Endothelial cell of umbilical vein (primary cell): ENCODE data around the gene ASPSCR1.

ENCODE experiments used
- EZH2 ChIP-seq: IDR thresholded peaks from 2 replicates; pipeline ENCODE4 v1.6.1; 2012; ENCODE audit warnings: borderline replicate concordance, low read depth, mild to moderate bottlenecking, moderate library complexity, low read length, inconsistent platforms; ENCODE audit not compliant: severe bottlenecking
- MYC ChIP-seq: IDR thresholded peaks from one replicate; pipeline ENCODE4 v1.6.1; 2011; ENCODE audit warnings: mild to moderate bottlenecking, low read depth, low read length
- POLR2A ChIP-seq: IDR thresholded peaks from 2 replicates; pipeline ENCODE4 v1.6.1; 2012; ENCODE audit warnings: low read depth, mild to moderate bottlenecking, control low read depth, low read length
- TF ChIP-seq, protein P1 (sequence below), 2 donors: IDR thresholded peaks; 1 replicate in 1 of 2; 2 replicates in 1 of 2; pipeline ENCODE4 v1.5.1; 2011; ENCODE audit warnings: low read length in 2 of 2, mild to moderate bottlenecking in 2 of 2, moderate library complexity in 2 of 2, control low read depth in 1 of 2, inconsistent platforms in 1 of 2, low read depth in 1 of 2; ENCODE audit not compliant: insufficient read depth in 1 of 2; ENCODE audit errors: extremely low read depth in 1 of 2

DNA sequence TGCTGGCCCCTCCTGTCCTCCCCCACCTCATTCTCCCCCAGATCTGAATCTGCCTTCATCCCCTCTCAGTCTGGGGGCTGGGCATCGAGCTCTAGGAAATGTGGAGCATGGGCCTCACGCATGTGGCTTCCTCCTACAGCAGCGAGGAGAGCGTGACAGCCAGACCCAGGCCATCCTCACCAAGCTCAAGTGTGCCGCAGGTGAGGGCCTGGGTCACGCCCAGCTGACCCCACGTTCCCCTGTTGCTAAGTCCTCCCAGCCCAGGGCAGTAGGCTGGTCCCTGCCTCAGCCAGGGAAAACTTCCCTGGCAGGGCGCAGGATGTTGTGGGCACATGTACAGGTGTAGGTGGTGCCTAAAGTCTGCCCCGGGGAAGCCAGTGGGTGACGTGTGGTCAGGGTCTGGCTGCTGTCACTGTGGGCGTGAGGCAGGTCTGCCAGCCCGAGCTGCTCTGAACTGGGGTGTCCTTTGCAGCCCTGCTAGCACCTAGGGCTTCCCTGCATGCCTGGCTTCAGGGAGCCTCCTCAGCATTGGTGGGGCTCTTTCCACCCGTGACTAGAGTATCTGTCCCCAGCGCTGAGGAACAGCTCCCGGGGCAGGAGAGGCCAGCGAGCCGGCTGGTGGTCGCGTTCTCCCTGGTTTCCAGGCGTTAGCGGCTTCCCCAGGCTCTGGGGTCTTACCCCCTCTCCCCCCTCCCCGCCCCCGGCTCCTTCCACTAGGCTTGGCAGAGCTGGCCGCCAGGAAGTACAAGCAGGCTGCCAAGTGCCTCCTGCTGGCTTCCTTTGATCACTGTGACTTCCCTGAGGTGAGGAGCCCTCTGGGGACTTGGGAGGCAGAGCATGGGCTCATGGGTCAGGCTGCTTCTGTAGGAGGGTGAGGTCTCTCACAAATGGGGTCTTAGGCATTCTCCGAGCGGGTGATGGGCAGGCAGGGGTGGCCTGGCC, 77.9 kb downstream of the ASPSCR1 start:
- TF ChIP-seq POLR2A (no peak), EZH2 (no peak), MYC (no peak)
- TF ChIP-seq, protein P1, sequence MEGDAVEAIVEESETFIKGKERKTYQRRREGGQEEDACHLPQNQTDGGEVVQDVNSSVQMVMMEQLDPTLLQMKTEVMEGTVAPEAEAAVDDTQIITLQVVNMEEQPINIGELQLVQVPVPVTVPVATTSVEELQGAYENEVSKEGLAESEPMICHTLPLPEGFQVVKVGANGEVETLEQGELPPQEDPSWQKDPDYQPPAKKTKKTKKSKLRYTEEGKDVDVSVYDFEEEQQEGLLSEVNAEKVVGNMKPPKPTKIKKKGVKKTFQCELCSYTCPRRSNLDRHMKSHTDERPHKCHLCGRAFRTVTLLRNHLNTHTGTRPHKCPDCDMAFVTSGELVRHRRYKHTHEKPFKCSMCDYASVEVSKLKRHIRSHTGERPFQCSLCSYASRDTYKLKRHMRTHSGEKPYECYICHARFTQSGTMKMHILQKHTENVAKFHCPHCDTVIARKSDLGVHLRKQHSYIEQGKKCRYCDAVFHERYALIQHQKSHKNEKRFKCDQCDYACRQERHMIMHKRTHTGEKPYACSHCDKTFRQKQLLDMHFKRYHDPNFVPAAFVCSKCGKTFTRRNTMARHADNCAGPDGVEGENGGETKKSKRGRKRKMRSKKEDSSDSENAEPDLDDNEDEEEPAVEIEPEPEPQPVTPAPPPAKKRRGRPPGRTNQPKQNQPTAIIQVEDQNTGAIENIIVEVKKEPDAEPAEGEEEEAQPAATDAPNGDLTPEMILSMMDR (IDR thresholded peaks at IDR 0.05; ENCODE audit: extremely low read depth in 1 of 2, insufficient read depth in 1 of 2, low read depth in 1 of 2, low read length in 2 of 2), result no peak
